OCI-LY1 (cell line): ENCODE results near the gene IFNE.

Experiments used
- H2AFZ ChIP-seq: fragments of 200-600 bp; sonication (generic), shearing (Covaris generic); 2 replicates; pipeline ENCODE4 v1.6.0; 2014; ENCODE audit warnings: antibody characterized with exemption, mild to moderate bottlenecking, low read length
- H3F3A ChIP-seq: fragments of 200-600 bp; sonication (generic), shearing (Covaris generic); 2 replicates; pipeline ENCODE4 v1.6.0; 2014; ENCODE audit warnings: mild to moderate bottlenecking, antibody characterized with exemption, low read length, moderate library complexity; ENCODE audit not compliant: insufficient read depth
- H3K27ac ChIP-seq: fragments of 200-600 bp; sonication (generic); 2 replicates; pipeline ENCODE4 v1.5.1; 2014; ENCODE audit warnings: low read length, mixed run types, mild to moderate bottlenecking, low read depth; ENCODE audit not compliant: poor library complexity, severe bottlenecking
- H3K27me3 ChIP-seq: fragments of 200-600 bp; sonication (generic); 2 replicates; pipeline ENCODE4 v1.6.0; 2014; ENCODE audit warnings: antibody characterized with exemption, mild to moderate bottlenecking, low read length, moderate library complexity; ENCODE audit not compliant: insufficient read depth
- H3K36me3 ChIP-seq: fragments of 200-600 bp; sonication (generic); 2 replicates; pipeline ENCODE4 v1.6.1; 2014; ENCODE audit warnings: mild to moderate bottlenecking, antibody characterized with exemption, low read length, moderate library complexity, mixed read lengths; ENCODE audit not compliant: insufficient read depth
- H3K4me1 ChIP-seq: fragments of 200-600 bp; sonication (generic); 2 replicates; pipeline ENCODE4 v1.5.1; 2014; ENCODE audit warnings: mild to moderate bottlenecking, low read length, moderate library complexity; ENCODE audit not compliant: insufficient read depth, severe bottlenecking
- H3K4me2 ChIP-seq: fragments of 200-600 bp; sonication (generic), shearing (Covaris generic); 2 replicates; pipeline ENCODE4 v1.6.1; 2014; ENCODE audit warnings: low read length
- H3K4me3 ChIP-seq: fragments of 200-600 bp; sonication (generic); 2 replicates; pipeline ENCODE4 v1.5.1; 2014; ENCODE audit warnings: low read length, low read depth, mild to moderate bottlenecking, mixed read lengths; ENCODE audit not compliant: poor library complexity, severe bottlenecking
- H3K79me2 ChIP-seq: fragments of 200-600 bp; shearing (Covaris generic); 2 replicates; pipeline ENCODE4 v1.6.1; 2016; ENCODE audit warnings: mixed run types, low read length, mixed read lengths; ENCODE audit not compliant: insufficient read depth
- H3K9ac ChIP-seq: fragments of 200-600 bp; sonication (generic), shearing (Covaris generic); 2 replicates; pipeline ENCODE4 v1.6.1; 2014; ENCODE audit warnings: mild to moderate bottlenecking, low read length, mixed read lengths
- H3K9me2 ChIP-seq: fragments of 200-600 bp; sonication (generic), shearing (Covaris generic); 2 replicates; pipeline ENCODE4 v1.6.1; 2014; ENCODE audit warnings: low read depth, mild to moderate bottlenecking, low read length, mixed read lengths
- H3K9me3 ChIP-seq: fragments of 200-600 bp; shearing (Covaris generic); 2 replicates; pipeline ENCODE4 v1.6.1; 2014; ENCODE audit warnings: low read length, mixed read lengths
- H4K20me1 ChIP-seq: fragments of 200-600 bp; sonication (generic), shearing (Covaris generic); 2 replicates; pipeline ENCODE4 v1.6.0; 2016; ENCODE audit warnings: mild to moderate bottlenecking, low read length; ENCODE audit not compliant: insufficient read depth
- EZH2 ChIP-seq: fragments of 200-600 bp; sonication (generic), shearing (Covaris generic); IDR thresholded peaks from 2 replicates; pipeline ENCODE4 v1.8.0; 2017; ENCODE audit warnings: borderline replicate concordance, mixed run types, mild to moderate bottlenecking, antibody characterized with exemption, low read length, moderate library complexity, mixed read lengths
- TF ChIP-seq, protein P1 (sequence below): fragments of 200-600 bp; sonication (generic), shearing (Covaris generic); IDR thresholded peaks from 2 replicates; pipeline ENCODE4 v1.5.1; 2017; ENCODE audit warnings: mild to moderate bottlenecking, antibody characterized with exemption, low read length, moderate library complexity, mixed read lengths

The IFNE gene

DNA sequence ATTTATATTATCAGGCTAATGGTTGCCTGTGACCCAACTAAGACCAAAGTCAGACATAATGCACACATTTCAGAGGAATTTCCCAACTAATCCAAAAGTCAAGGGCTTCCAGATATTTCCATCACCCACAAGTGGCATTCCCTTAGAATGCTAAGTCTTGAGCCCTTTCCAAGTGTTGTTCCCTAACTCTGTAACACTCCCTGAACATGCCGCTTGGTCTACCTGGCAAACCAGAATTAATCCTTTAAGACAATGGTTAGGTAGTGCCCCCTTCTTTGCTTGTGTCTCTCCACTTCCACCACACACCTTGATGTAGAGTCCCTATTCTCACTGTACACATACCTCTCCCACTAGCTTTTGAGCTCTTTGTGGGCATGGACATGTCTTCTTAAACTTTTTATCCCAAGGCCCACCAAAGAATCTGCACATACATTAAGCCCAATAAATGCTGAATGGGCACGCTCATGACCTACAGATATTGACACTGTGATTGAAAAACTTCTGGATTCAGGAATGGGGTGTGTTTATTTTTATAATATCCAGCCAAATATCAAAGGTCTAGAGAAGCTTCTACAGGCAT, 37.8 kb upstream of the IFNE start:
- Histone ChIP-seq H3K9me2 (no peaks in the 10 kb centered on the region), H4K20me1 (no peaks in the 10 kb centered on the region), H3K27ac (no peak overlapping the region), H3K79me2 (no peaks in the 10 kb centered on the region), H3K9me3 (no peaks in the 10 kb centered on the region), H3K4me2 (no peak overlapping the region), H3K27me3 (no peaks in the 10 kb centered on the region), H3K4me3 (no peak overlapping the region), H3K36me3 (no peaks in the 10 kb centered on the region), H3F3A (no peaks in the 10 kb centered on the region), H3K9ac (no peak overlapping the region), H2AFZ (no peak overlapping the region), H3K4me1 (no peaks in the 10 kb centered on the region)
- TF ChIP-seq EZH2 = no peak
- TF ChIP-seq, protein P1, sequence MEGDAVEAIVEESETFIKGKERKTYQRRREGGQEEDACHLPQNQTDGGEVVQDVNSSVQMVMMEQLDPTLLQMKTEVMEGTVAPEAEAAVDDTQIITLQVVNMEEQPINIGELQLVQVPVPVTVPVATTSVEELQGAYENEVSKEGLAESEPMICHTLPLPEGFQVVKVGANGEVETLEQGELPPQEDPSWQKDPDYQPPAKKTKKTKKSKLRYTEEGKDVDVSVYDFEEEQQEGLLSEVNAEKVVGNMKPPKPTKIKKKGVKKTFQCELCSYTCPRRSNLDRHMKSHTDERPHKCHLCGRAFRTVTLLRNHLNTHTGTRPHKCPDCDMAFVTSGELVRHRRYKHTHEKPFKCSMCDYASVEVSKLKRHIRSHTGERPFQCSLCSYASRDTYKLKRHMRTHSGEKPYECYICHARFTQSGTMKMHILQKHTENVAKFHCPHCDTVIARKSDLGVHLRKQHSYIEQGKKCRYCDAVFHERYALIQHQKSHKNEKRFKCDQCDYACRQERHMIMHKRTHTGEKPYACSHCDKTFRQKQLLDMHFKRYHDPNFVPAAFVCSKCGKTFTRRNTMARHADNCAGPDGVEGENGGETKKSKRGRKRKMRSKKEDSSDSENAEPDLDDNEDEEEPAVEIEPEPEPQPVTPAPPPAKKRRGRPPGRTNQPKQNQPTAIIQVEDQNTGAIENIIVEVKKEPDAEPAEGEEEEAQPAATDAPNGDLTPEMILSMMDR = no peak

DNA sequence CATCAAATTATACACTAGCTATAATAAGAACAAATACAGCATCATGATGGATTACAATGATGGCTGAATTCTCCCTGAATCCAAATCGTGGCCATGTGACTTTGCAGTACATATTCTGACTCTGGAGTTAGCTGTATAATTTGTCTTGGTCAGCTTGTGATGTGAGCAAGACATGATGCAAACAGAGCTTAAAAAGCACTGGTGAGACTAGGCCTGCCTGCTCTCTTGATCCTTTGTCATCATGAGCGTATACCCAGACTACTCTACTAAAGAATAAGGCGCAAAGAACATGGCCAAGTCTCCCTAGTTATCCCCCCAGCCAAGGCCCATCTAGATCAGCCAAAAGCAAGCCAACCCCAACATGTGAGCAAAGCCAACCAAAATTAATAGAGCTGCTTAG, 34.7 kb upstream of the IFNE start:
- no peaks in the 10 kb centered on the region for H3K36me3 ChIP-seq
- TF ChIP-seq EZH2 = no peak
- TF ChIP-seq, protein P1 = no peak
- H3K79me2 ChIP-seq = no peaks in the 10 kb centered on the region
- H3K9me2 ChIP-seq = no peaks in the 10 kb centered on the region
- no peak overlapping the region for H3K4me3 ChIP-seq
- no peaks in the 10 kb centered on the region for H3F3A ChIP-seq
- no peaks in the 10 kb centered on the region for H3K27me3 ChIP-seq
- H2AFZ ChIP-seq = no peak overlapping the region
- H4K20me1 ChIP-seq = no peaks in the 10 kb centered on the region
- no peak overlapping the region for H3K4me2 ChIP-seq
- no peaks in the 10 kb centered on the region for H3K4me1 ChIP-seq
- H3K9ac ChIP-seq = no peak overlapping the region
- no peak overlapping the region for H3K27ac ChIP-seq
- no peaks in the 10 kb centered on the region for H3K9me3 ChIP-seq

DNA sequence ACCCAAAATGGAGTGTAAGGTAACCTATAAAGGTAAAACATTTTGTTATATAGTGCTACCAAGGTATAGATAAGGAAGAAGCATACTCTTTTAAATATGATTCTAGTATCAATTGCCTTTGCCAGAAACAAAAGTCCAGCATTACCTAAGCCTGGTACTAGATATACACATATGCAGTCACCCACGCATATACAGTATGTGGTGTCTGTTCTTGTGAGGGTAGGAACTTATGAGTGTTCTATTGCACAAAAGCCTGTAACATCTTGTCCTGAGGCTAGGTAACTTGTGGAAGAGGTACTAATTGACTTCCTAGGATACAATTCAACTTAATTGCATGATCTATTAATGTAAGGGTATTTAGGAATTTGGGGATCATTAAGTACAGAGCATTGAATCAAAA, 31.3 kb upstream of the IFNE start:
- H3K4me2 ChIP-seq = no peak overlapping the region
- H3K36me3 ChIP-seq = no peaks in the 10 kb centered on the region
- no peak overlapping the region for H3K4me3 ChIP-seq
- H3K27ac ChIP-seq = no peak overlapping the region
- no peaks in the 10 kb centered on the region for H3K27me3 ChIP-seq
- H3K9me3 ChIP-seq = no peaks in the 10 kb centered on the region
- no peaks in the 10 kb centered on the region for H3F3A ChIP-seq
- no peak overlapping the region for H2AFZ ChIP-seq
- no peaks in the 10 kb centered on the region for H3K79me2 ChIP-seq
- no peaks in the 10 kb centered on the region for H3K4me1 ChIP-seq
- no peaks in the 10 kb centered on the region for H3K9me2 ChIP-seq
- H4K20me1 ChIP-seq = no peaks in the 10 kb centered on the region
- H3K9ac ChIP-seq = no peak overlapping the region
- TF ChIP-seq EZH2 = no peak

DNA sequence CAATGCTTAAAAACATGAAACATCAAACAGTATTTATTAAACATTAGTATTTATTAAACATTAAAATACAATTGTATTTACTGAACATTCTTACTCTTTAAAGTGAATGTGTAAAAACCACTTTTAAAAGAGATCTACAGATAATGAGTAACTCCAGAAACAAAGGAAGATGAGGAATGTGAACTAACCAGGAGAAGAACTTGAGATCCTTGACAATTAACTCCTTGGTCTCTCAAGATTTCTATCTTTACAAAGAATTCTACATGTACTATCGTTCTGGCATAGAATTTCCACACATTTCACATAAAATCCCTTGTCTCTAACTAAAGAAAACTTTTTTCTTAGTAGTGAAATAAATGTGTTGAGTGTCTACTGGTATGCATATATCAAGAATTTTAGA, 28.7 kb upstream of the IFNE start:
- H3K4me2 ChIP-seq = no peak overlapping the region
- no peaks in the 10 kb centered on the region for H3K9me3 ChIP-seq
- H3K27me3 ChIP-seq = no peaks in the 10 kb centered on the region
- no peaks in the 10 kb centered on the region for H3K36me3 ChIP-seq
- H3K27ac ChIP-seq = no peak overlapping the region
- TF ChIP-seq EZH2 = no peak
- TF ChIP-seq, protein P1 = no peak
- H3K79me2 ChIP-seq = no peaks in the 10 kb centered on the region
- no peak overlapping the region for H2AFZ ChIP-seq
- H3K9me2 ChIP-seq = no peaks in the 10 kb centered on the region
- H3K4me1 ChIP-seq = no peaks in the 10 kb centered on the region
- no peak overlapping the region for H3K9ac ChIP-seq
- H3F3A ChIP-seq = no peaks in the 10 kb centered on the region
- no peaks in the 10 kb centered on the region for H4K20me1 ChIP-seq
- H3K4me3 ChIP-seq = no peak overlapping the region
